Mononuclear cell (primary cell): ENCODE results near the gene TM9SF4. TPM values are rescaled to one million over a fixed set of nuclear protein-coding genes. Genes with fewer than 3 reads are reported as not detected.
"Not testable (repeated sequence)": the region's sequence is repeated elsewhere in the genome, so short reads cannot be mapped to it uniquely, and the experiment has no call there.

Source experiments
- H3K27me3 ChIP-seq: 2 replicates; pipeline ENCODE4 v1.6.0; 2011; ENCODE audit warnings: low read length, control low read depth; ENCODE audit not compliant: insufficient read depth
- H3K4me1 ChIP-seq: 2 replicates; pipeline ENCODE4 v1.5.1; 2011; ENCODE audit warnings: mild to moderate bottlenecking, low read length, control low read depth; ENCODE audit not compliant: insufficient read depth
- H3K4me3 ChIP-seq: 2 replicates; pipeline ENCODE4 v1.5.1; 2011; ENCODE audit warnings: mild to moderate bottlenecking, low read length, moderate library complexity
- H3K9me3 ChIP-seq: 2 replicates; pipeline ENCODE4 v1.5.1; 2011; ENCODE audit warnings: low read depth, mild to moderate bottlenecking, control low read depth, low read length
- total RNA-seq: library from RNA; depleted of rRNA; stranded (reverse); fragments of >200 nt; gene quantifications from one replicate; pipeline ENCODE4 v1.2.3, GENCODE V29; 2012

TM9SF4 gene
- total RNA-seq, 1 donor: 20.5 TPM

- H3K4me1 ChIP-seq: peaks cover 20% of the 10 kb centered on the region
- H3K27me3 ChIP-seq: no peaks in the 10 kb centered on the region
- H3K4me3 ChIP-seq: no peak overlapping the region
- H3K9me3 ChIP-seq: no peaks in the 10 kb centered on the region
Measured at GRCh38 chr20:32191873-32192272, 82.4 kb downstream of the TM9SF4 start.

GRCh38 chr20:32192698-32193097 is 83.2 kb downstream of the TM9SF4 start:
- Histone ChIP-seq H3K9me3 (no peaks in the 10 kb centered on the region), H3K4me1 (peaks cover 20% of the 10 kb centered on the region), H3K4me3 (no peak overlapping the region), H3K27me3 (no peaks in the 10 kb centered on the region)

- not testable (repeated sequence) for H3K4me3 ChIP-seq, H3K9me3 ChIP-seq, H3K27me3 ChIP-seq
- peaks cover 20% of the 10 kb centered on the region for H3K4me1 ChIP-seq
Measured at GRCh38 chr20:32193336-32193735, 83.8 kb downstream of the TM9SF4 start.

- no peaks in the 10 kb centered on the region for H3K27me3 ChIP-seq
- no peaks in the 10 kb centered on the region for H3K9me3 ChIP-seq
- peaks cover 16% of the 10 kb centered on the region for H3K4me1 ChIP-seq
- no peak overlapping the region for H3K4me3 ChIP-seq
Measured at GRCh38 chr20:32193996-32194395, 84.5 kb downstream of the TM9SF4 start.

- H3K4me3 ChIP-seq: no peak overlapping the region
- no peaks in the 10 kb centered on the region for H3K9me3 ChIP-seq
- H3K27me3 ChIP-seq: no peaks in the 10 kb centered on the region
- peaks cover 11% of the 10 kb centered on the region for H3K4me1 ChIP-seq
Measured at GRCh38 chr20:32195581-32195980, 86.1 kb downstream of the TM9SF4 start.

- H3K4me3 ChIP-seq, H3K27me3 ChIP-seq, H3K9me3 ChIP-seq: not testable (repeated sequence)
- peaks cover 17% of the 10 kb centered on the region for H3K4me1 ChIP-seq
Measured at GRCh38 chr20:32196613-32197012, 87.1 kb downstream of the TM9SF4 start.

- H3K4me3 ChIP-seq, H3K27me3 ChIP-seq, H3K9me3 ChIP-seq: not testable (repeated sequence)
- H3K4me1 ChIP-seq: peaks cover 23% of the 10 kb centered on the region
Measured at GRCh38 chr20:32197136-32197535, 87.6 kb downstream of the TM9SF4 start.

GRCh38 chr20:32199006-32199405 is 89.5 kb downstream of the TM9SF4 start:
- Histone ChIP-seq H3K9me3 (no peaks in the 10 kb centered on the region), H3K4me1 (peaks cover 40% of the 10 kb centered on the region), H3K27me3 (no peaks in the 10 kb centered on the region), H3K4me3 (no peak overlapping the region)

GRCh38 chr20:32201296-32201976 is 91.9 kb downstream of the TM9SF4 start:
- no peaks in the 10 kb centered on the region for H3K9me3 ChIP-seq
- H3K27me3 ChIP-seq: no peaks in the 10 kb centered on the region
- H3K4me3 ChIP-seq: no peak overlapping the region
- H3K4me1 ChIP-seq: peaks cover 64% of the 10 kb centered on the region

GRCh38 chr20:32201977-32202363 is 92.5 kb downstream of the TM9SF4 start:
- Histone ChIP-seq H3K9me3 (no peaks in the 10 kb centered on the region), H3K4me3 (no peak overlapping the region), H3K27me3 (no peaks in the 10 kb centered on the region), H3K4me1 (peaks cover 69% of the 10 kb centered on the region)

GRCh38 chr20:32203356-32204204 is 94.1 kb downstream of the TM9SF4 start:
- H3K9me3 ChIP-seq: no peaks in the 10 kb centered on the region
- no peaks in the 10 kb centered on the region for H3K27me3 ChIP-seq
- H3K4me3 ChIP-seq: no peak overlapping the region
- peaks cover 78% of the 10 kb centered on the region for H3K4me1 ChIP-seq

GRCh38 chr20:32204205-32205109 is 94.9 kb downstream of the TM9SF4 start:
- Histone ChIP-seq H3K9me3 (no peaks in the 10 kb centered on the region), H3K4me3 (peak overlapping the region; percentile 18), H3K4me1 (peaks cover 81% of the 10 kb centered on the region), H3K27me3 (no peaks in the 10 kb centered on the region)

GRCh38 chr20:32205110-32205842 is 95.8 kb downstream of the TM9SF4 start:
- peak overlapping the region; percentile 81 for H3K4me3 ChIP-seq
- H3K27me3 ChIP-seq: no peaks in the 10 kb centered on the region
- no peaks in the 10 kb centered on the region for H3K9me3 ChIP-seq
- peaks cover 86% of the 10 kb centered on the region for H3K4me1 ChIP-seq
